ENCODE data around the gene FAM50A.

DNA sequence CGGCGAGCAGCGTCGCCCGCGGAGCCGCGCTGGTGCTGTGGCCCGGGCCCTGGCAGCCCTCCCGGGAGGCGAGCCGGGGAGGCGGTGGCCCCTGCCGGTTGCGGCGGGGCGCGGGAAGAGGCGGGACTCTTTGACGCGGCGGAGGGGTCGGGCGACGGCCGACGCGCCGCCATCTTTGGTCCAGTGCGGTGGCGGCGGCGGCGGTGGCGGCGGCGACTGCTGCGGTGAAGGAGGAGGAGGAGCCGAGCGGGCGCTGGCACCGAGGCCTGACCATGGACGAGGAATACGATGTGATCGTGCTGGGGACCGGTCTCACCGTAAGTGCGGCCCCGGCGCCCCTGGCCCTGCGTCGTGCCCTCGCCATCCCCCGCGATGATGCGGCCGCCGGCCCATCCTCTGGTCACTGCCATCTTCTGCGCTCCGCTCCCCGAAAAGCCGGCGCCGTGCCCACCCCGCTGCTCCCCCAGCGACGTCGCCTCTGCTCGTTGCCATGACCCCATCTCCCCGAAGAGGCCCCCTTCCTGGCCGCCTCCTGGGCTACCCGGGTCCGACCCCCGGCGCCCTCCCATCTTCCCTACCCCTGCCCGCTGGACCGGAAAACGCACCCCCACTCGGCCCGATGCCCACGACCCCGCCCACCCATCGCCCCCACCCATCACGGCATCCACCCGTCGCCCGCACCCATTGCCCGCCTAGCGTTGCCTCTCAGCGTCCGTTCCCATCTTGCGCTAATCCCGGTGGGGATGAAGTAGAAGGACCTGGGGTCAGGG, 6.8 kb upstream of the FAM50A start, which contains the start of gene GDI1:
- TF ChIP-seq, protein P1, sequence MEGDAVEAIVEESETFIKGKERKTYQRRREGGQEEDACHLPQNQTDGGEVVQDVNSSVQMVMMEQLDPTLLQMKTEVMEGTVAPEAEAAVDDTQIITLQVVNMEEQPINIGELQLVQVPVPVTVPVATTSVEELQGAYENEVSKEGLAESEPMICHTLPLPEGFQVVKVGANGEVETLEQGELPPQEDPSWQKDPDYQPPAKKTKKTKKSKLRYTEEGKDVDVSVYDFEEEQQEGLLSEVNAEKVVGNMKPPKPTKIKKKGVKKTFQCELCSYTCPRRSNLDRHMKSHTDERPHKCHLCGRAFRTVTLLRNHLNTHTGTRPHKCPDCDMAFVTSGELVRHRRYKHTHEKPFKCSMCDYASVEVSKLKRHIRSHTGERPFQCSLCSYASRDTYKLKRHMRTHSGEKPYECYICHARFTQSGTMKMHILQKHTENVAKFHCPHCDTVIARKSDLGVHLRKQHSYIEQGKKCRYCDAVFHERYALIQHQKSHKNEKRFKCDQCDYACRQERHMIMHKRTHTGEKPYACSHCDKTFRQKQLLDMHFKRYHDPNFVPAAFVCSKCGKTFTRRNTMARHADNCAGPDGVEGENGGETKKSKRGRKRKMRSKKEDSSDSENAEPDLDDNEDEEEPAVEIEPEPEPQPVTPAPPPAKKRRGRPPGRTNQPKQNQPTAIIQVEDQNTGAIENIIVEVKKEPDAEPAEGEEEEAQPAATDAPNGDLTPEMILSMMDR (IDR thresholded peaks at IDR 0.05; ENCODE audit: insufficient read depth, low read length, poor library complexity, severe bottlenecking) = no peak
- TF ChIP-seq EZH2phosphoT487 (conservative IDR thresholded peaks at IDR 0.05; ENCODE audit: low read length) = no peak
